OCI-LY3 (cell line): ENCODE measurements around the gene GALNTL6.

Experiments
- H2AFZ ChIP-seq: fragments of 200-600, 300-600 bp; shearing (Covaris generic); 2 replicates; pipeline ENCODE4 v1.6.0; 2014; ENCODE audit warnings: antibody characterized with exemption, low read depth, low read length
- H3K27ac ChIP-seq: fragments of 200-600, 300-600 bp; sonication (generic); 2 replicates; pipeline ENCODE4 v1.5.1; 2014; ENCODE audit warnings: mild to moderate bottlenecking, low read length, moderate library complexity, mixed read lengths
- H3K27me3 ChIP-seq: fragments of 200-600, 300-600 bp; sonication (generic); 2 replicates; pipeline ENCODE4 v1.6.1; 2014; ENCODE audit warnings: low read depth, low read length, mixed read lengths
- H3K36me3 ChIP-seq: fragments of 200-600, 300-600 bp; sonication (generic); replicated peaks from 2 replicates; pipeline ENCODE3; 2014; ENCODE audit warnings: low read depth, low read length, mixed read lengths
- H3K4me1 ChIP-seq: fragments of 300-600, 200-600 bp; sonication (generic); 2 replicates; pipeline ENCODE4 v1.6.1; 2014; ENCODE audit warnings: low read length, mixed read lengths
- H3K4me2 ChIP-seq: fragments of 200-600, 300-600 bp; sonication (generic); 2 replicates; pipeline ENCODE4 v1.6.1; 2014; ENCODE audit warnings: low read length, mixed read lengths
- H3K4me3 ChIP-seq: fragments of 300-600, 200-600 bp; sonication (generic); 2 replicates; pipeline ENCODE4 v1.5.1; 2014; ENCODE audit warnings: antibody characterized with exemption, mild to moderate bottlenecking, low read length, moderate library complexity
- H3K79me2 ChIP-seq: fragments of 300-600, 200-600 bp; shearing (Covaris generic); 2 replicates; pipeline ENCODE4 v1.6.1; 2014; ENCODE audit warnings: mild to moderate bottlenecking, low read length, mixed read lengths
- H3K9ac ChIP-seq: fragments of 300-600, 200-600 bp; shearing (Covaris generic); 2 replicates; pipeline ENCODE4 v1.6.0; 2014; ENCODE audit warnings: mild to moderate bottlenecking, low read length, moderate library complexity
- H3K9me3 ChIP-seq: fragments of 200-600, 300-600 bp; shearing (Covaris generic); 2 replicates; pipeline ENCODE4 v1.6.1; 2014; ENCODE audit warnings: low read length, mixed read lengths; ENCODE audit not compliant: insufficient read depth
- H4K20me1 ChIP-seq: fragments of 200-600, 300-600 bp; sonication (generic); 2 replicates; pipeline ENCODE4 v1.6.1; 2016; ENCODE audit warnings: low read length, mixed read lengths; ENCODE audit not compliant: insufficient read depth
- CTCF ChIP-seq: fragments of 200-600, 300-600 bp; sonication (generic); IDR thresholded peaks from 2 replicates; pipeline ENCODE4 v1.5.1; 2014; ENCODE audit warnings: antibody characterized with exemption, low read length, low read depth
- EZH2phosphoT487 ChIP-seq: fragments of 200-600 bp; shearing (Covaris generic); IDR thresholded peaks from 2 replicates; pipeline ENCODE4 v1.6.1; 2018; ENCODE audit warnings: antibody characterized with exemption, mixed run types, low read depth

GALNTL6 gene

GRCh38 chr4:172683021-172683420, 869.8 kb downstream of the GALNTL6 start:
- H3K4me2 ChIP-seq: no peak overlapping the region
- H3K4me3 ChIP-seq: no peak overlapping the region
- no peaks in the 10 kb centered on the region for H3K36me3 ChIP-seq
- no peak overlapping the region for H3K9ac ChIP-seq
- no peaks in the 10 kb centered on the region for H4K20me1 ChIP-seq
- H3K4me1 ChIP-seq: peaks cover 2% of the 10 kb centered on the region
- no peaks in the 10 kb centered on the region for H3K27me3 ChIP-seq
- no peak overlapping the region for H2AFZ ChIP-seq
- H3K9me3 ChIP-seq: no peaks in the 10 kb centered on the region
- H3K27ac ChIP-seq: no peak overlapping the region
- H3K79me2 ChIP-seq: no peaks in the 10 kb centered on the region
- no peak for TF ChIP-seq CTCF
- no peak for TF ChIP-seq EZH2phosphoT487

GRCh38 chr4:172686021-172686420, 872.8 kb downstream of the GALNTL6 start:
- TF ChIP-seq EZH2phosphoT487: no peak
- TF ChIP-seq CTCF: no peak
- Histone ChIP-seq H4K20me1 (no peaks in the 10 kb centered on the region), H3K9ac (no peak overlapping the region), H3K27ac (no peak overlapping the region), H2AFZ (no peak overlapping the region), H3K79me2 (no peaks in the 10 kb centered on the region), H3K27me3 (no peaks in the 10 kb centered on the region), H3K4me1 (peaks cover 7% of the 10 kb centered on the region), H3K4me3 (no peak overlapping the region), H3K36me3 (no peaks in the 10 kb centered on the region), H3K9me3 (peaks cover 5% of the 10 kb centered on the region; the same call in 1 of the 2 replicates), H3K4me2 (no peak overlapping the region)

GRCh38 chr4:172688534-172688933, 875.3 kb downstream of the GALNTL6 start:
- H3K9me3 ChIP-seq: peaks cover 9% of the 10 kb centered on the region
- peak overlapping the region; percentile 16; the same call in 1 of the 2 replicates for H2AFZ ChIP-seq
- no peak for TF ChIP-seq EZH2phosphoT487
- TF ChIP-seq CTCF: peak; percentile 41
- H3K27ac ChIP-seq: no peak overlapping the region
- no peak overlapping the region for H3K4me2 ChIP-seq
- H3K27me3 ChIP-seq: no peaks in the 10 kb centered on the region
- H3K79me2 ChIP-seq: no peaks in the 10 kb centered on the region
- H3K4me3 ChIP-seq: no peak overlapping the region
- no peak overlapping the region for H3K9ac ChIP-seq
- no peaks in the 10 kb centered on the region for H3K36me3 ChIP-seq
- H4K20me1 ChIP-seq: no peaks in the 10 kb centered on the region
- peaks cover 7% of the 10 kb centered on the region for H3K4me1 ChIP-seq

GRCh38 chr4:172691552-172691951, 878.3 kb downstream of the GALNTL6 start:
- no peak overlapping the region for H3K27ac ChIP-seq
- H3K9me3 ChIP-seq: peaks cover 14% of the 10 kb centered on the region
- H3K36me3 ChIP-seq: no peaks in the 10 kb centered on the region
- H3K79me2 ChIP-seq: no peaks in the 10 kb centered on the region
- no peak overlapping the region for H3K4me3 ChIP-seq
- TF ChIP-seq EZH2phosphoT487: no peak
- no peak for TF ChIP-seq CTCF
- no peak overlapping the region for H3K4me2 ChIP-seq
- no peak overlapping the region for H3K9ac ChIP-seq
- no peak overlapping the region for H2AFZ ChIP-seq
- H3K27me3 ChIP-seq: no peaks in the 10 kb centered on the region
- peaks cover 7% of the 10 kb centered on the region for H3K4me1 ChIP-seq
- H4K20me1 ChIP-seq: no peaks in the 10 kb centered on the region
